Measurements from ENCODE around the gene KCNG2. TPM values are rescaled to one million over a fixed set of nuclear protein-coding genes. Genes with fewer than 3 reads are reported as not detected.

The KCNG2 gene
- total RNA-seq, 4 donors from 2014 or later = 0.55 TPM; not detected in 3

DNA sequence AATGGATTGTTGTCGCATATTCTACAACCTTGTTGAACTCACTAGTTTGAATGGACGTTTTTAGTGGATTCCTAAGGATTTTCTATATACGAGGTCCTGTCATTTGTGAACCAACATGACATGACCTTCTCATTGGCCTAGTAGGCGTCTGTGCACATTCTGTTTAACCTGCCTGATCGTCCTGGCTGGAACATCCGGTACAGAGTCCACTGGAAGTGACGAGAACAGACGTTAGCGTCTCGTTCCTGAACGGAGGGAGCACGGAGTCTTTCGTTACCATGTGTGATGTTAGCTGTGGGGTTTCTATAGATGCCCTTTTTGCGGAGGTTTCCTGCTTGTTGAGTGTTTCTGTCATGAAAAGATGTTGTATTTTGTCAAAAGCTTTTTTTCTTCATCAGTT, 91.8 kb downstream of the KCNG2 start:
- Histone ChIP-seq H3K27me3 (peaks cover 0 to 5% (median 0%) of the 10 kb centered on the region in 3 donors), H3K36me3 (no peaks in the 10 kb centered on the region), H3K27ac (no peak overlapping the region), H3K4me1 (no peaks in the 10 kb centered on the region), H3K4me3 (no peak overlapping the region), H3K9me3 (peaks cover 0 to 9% (median 0%) of the 10 kb centered on the region in 3 donors)
- ATAC-seq = no peak
- TF ChIP-seq, protein P1, sequence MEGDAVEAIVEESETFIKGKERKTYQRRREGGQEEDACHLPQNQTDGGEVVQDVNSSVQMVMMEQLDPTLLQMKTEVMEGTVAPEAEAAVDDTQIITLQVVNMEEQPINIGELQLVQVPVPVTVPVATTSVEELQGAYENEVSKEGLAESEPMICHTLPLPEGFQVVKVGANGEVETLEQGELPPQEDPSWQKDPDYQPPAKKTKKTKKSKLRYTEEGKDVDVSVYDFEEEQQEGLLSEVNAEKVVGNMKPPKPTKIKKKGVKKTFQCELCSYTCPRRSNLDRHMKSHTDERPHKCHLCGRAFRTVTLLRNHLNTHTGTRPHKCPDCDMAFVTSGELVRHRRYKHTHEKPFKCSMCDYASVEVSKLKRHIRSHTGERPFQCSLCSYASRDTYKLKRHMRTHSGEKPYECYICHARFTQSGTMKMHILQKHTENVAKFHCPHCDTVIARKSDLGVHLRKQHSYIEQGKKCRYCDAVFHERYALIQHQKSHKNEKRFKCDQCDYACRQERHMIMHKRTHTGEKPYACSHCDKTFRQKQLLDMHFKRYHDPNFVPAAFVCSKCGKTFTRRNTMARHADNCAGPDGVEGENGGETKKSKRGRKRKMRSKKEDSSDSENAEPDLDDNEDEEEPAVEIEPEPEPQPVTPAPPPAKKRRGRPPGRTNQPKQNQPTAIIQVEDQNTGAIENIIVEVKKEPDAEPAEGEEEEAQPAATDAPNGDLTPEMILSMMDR (IDR thresholded peaks at IDR 0.05 in 4 of 5, conservative IDR thresholded peaks at IDR 0.05 in 1 of 5) = no peak
- no peak for TF ChIP-seq POLR2A (IDR thresholded peaks at IDR 0.05)
- no peak for DNase-seq
- in situ Hi-C loops (cut with MboI; ENCODE audit: low sequenced_read_pairs in 4 of 4) (no loop called here), intact Hi-C loops (cut with DNase I; ENCODE audit: low total_unique reads) (no loop called here)

DNA sequence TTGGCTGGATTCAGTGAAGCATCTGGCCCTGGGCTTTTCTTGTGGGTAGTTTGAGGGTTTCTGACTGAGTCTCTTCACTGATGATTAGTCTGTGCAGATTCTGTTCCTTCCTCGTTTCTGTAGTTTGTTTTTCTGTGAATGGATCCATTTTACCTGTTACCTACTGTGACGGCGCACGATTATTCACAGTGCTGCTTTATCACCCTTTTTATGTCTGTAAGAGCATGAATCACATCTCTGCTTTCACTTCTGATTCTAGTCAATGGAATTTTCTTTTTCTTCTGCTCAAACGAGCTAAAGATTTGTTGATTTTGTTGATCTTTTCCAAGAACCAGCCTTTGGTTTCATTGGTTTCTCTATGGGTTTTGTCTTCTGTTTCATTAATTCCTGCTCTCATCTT, 92.9 kb downstream of the KCNG2 start:
- Histone ChIP-seq H3K27me3 (peaks cover 0 to 2% (median 0%) of the 10 kb centered on the region in 3 donors), H3K4me3 (no peak overlapping the region), H3K36me3 (no peaks in the 10 kb centered on the region), H3K27ac (no peak overlapping the region), H3K9me3 (peaks cover 0 to 9% (median 0%) of the 10 kb centered on the region in 3 donors), H3K4me1 (no peaks in the 10 kb centered on the region)
- TF ChIP-seq POLR2A (IDR thresholded peaks at IDR 0.05) = no peak
- TF ChIP-seq, protein P1 (IDR thresholded peaks at IDR 0.05 in 4 of 5, conservative IDR thresholded peaks at IDR 0.05 in 1 of 5) = no peak
- intact Hi-C loops (cut with DNase I; ENCODE audit: low total_unique reads) = no loop called here
- ATAC-seq (no peak), DNase-seq (no peak)
- in situ Hi-C loops (cut with MboI; ENCODE audit: low sequenced_read_pairs in 4 of 4) = no loop called here

DNA sequence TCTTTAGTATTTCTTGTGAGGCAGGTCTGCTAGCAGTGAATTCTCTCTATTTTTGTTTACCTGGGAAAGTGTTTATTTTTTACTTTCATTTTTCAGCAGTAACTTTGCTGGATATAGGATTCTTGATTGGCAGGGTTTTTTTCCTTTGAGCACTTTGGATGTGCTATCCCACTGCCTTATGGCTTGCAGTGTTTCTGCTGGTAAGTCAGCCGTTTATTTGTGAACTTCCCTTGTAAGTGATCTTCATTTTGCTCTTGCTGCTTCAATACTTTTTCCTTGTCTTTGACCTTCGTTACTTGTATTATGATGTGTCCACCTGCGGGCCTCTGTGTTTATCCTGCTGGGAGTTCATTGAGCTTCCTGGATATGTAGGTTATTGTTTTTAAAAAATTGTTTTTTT, 99.0 kb downstream of the KCNG2 start:
- DNase-seq = no peak
- ATAC-seq = no peak
- H3K27ac ChIP-seq = no peak overlapping the region
- no peaks in the 10 kb centered on the region for H3K4me1 ChIP-seq
- peaks cover 0 to 2% (median 0%) of the 10 kb centered on the region in 3 donors for H3K27me3 ChIP-seq
- intact Hi-C loops (cut with DNase I; ENCODE audit: low total_unique reads) = no loop called here
- in situ Hi-C loops (cut with MboI; ENCODE audit: low sequenced_read_pairs in 4 of 4) = no loop called here
- no peaks in the 10 kb centered on the region for H3K36me3 ChIP-seq
- H3K9me3 ChIP-seq = peaks cover 0 to under 1% (median 0%) of the 10 kb centered on the region in 3 donors
- H3K4me3 ChIP-seq = no peak overlapping the region
- no peak for TF ChIP-seq POLR2A (IDR thresholded peaks at IDR 0.05)
- TF ChIP-seq, protein P1 (IDR thresholded peaks at IDR 0.05 in 4 of 5, conservative IDR thresholded peaks at IDR 0.05 in 1 of 5) = no peak

DNA sequence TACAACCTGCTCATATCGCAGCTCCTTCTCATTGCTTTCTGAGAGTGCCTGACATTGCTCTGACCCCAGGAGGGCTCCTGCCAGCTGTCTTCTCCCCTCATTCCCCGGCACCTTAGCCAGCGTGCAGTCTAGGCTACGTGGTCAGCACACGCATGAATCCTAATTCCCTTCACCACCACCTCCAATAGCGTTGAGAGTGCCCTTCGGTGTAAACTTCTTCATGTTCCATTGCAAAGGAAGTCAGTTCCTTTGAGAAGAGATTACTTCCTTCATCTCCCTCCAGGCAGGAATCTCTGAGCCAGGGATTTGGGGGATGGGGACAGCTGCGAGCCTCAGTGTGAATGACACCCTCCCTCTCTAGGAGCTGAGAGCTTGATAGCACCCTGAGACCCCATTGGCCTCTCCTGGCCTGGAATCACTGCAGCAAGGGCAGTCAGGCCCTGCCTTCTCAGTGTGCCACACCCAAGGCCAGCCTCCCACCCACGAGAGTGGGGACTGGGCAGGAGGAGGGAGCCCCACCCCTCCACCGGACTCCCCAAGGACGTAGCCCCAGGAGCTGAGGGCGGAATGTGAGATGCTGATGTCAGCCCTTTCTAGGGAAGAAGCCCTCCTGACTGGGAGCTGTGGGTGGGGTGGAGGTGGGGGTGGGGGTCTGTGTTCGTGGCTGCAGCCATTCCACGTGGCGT, 100.3 kb downstream of the KCNG2 start:
- Histone ChIP-seq H3K4me3 (no peak overlapping the region), H3K4me1 (no peaks in the 10 kb centered on the region), H3K27ac (no peak overlapping the region), H3K9me3 (no peaks in the 10 kb centered on the region), H3K27me3 (no peaks in the 10 kb centered on the region), H3K36me3 (peaks cover 0 to 10% of the 10 kb centered on the region in 2 donors)
- DNase-seq (peak in 1 of 2 donors; percentile 6), ATAC-seq (no peak)
- in situ Hi-C loops (cut with MboI; ENCODE audit: low sequenced_read_pairs in 4 of 4) = no loop called here
- intact Hi-C loops (cut with DNase I; ENCODE audit: low total_unique reads) = no loop called here
- TF ChIP-seq POLR2A (IDR thresholded peaks at IDR 0.05) = no peak
- TF ChIP-seq, protein P1 (IDR thresholded peaks at IDR 0.05 in 4 of 5, conservative IDR thresholded peaks at IDR 0.05 in 1 of 5) = no peak
